SK-N-SH treated with all-trans-retinoic acid at 6 μM for 48 hours (cell line): ENCODE data around the gene APOH.

ENCODE experiments used
- CSDC2 ChIP-seq: fragments of 250-450 bp; sonication (Bioruptor Pico); IDR thresholded peaks from 2 replicates; pipeline ENCODE4 v1.5.0; 2020; ENCODE audit warnings: mild to moderate bottlenecking, moderate library complexity
- POU6F1 ChIP-seq: fragments of 250-450 bp; sonication (Bioruptor Pico); IDR thresholded peaks from 2 replicates; pipeline ENCODE4 v1.8.0; 2021; ENCODE audit warnings: low read depth, mild to moderate bottlenecking, moderate library complexity, borderline replicate concordance
- PPARA ChIP-seq: fragments of 250-450 bp; sonication (Bioruptor Pico); IDR thresholded peaks from 2 replicates; pipeline ENCODE4 v1.5.0; 2020; ENCODE audit warnings: mild to moderate bottlenecking, borderline replicate concordance
- RARB ChIP-seq: fragments of 250-450 bp; sonication (Bioruptor Pico); IDR thresholded peaks from 2 replicates; pipeline ENCODE4 v1.8.0; 2021; ENCODE audit warnings: mild to moderate bottlenecking, moderate library complexity
- ZFP3 ChIP-seq: fragments of 250-450 bp; sonication (Bioruptor Pico); IDR thresholded peaks from 2 replicates; pipeline ENCODE4 v1.5.0; 2020; ENCODE audit warnings: mild to moderate bottlenecking, moderate library complexity
- ZNF70 ChIP-seq: fragments of 450-650 bp; formaldehyde crosslinking; IDR thresholded peaks from 2 replicates; pipeline ENCODE4 v1.5.0; 2020; ENCODE audit warnings: mild to moderate bottlenecking, moderate library complexity
- TF ChIP-seq, protein P1 (sequence below): fragments of 250-450 bp; sonication (Bioruptor Pico); IDR thresholded peaks from 2 replicates; pipeline ENCODE4 v1.8.0; 2020; ENCODE audit warnings: mild to moderate bottlenecking, moderate library complexity, borderline replicate concordance

GRCh38 chr17:66240013-66240412 is 10.8 kb upstream of the APOH start:
- no peak for TF ChIP-seq PPARA (CRISPR knock-in tag)
- TF ChIP-seq ZFP3 (CRISPR knock-in tag), result no peak
- TF ChIP-seq, protein P1, sequence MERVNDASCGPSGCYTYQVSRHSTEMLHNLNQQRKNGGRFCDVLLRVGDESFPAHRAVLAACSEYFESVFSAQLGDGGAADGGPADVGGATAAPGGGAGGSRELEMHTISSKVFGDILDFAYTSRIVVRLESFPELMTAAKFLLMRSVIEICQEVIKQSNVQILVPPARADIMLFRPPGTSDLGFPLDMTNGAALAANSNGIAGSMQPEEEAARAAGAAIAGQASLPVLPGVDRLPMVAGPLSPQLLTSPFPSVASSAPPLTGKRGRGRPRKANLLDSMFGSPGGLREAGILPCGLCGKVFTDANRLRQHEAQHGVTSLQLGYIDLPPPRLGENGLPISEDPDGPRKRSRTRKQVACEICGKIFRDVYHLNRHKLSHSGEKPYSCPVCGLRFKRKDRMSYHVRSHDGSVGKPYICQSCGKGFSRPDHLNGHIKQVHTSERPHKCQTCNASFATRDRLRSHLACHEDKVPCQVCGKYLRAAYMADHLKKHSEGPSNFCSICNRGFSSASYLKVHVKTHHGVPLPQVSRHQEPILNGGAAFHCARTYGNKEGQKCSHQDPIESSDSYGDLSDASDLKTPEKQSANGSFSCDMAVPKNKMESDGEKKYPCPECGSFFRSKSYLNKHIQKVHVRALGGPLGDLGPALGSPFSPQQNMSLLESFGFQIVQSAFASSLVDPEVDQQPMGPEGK (CRISPR knock-in tag), result no peak
- no peak for TF ChIP-seq ZNF70 (CRISPR knock-in tag)
- no peak for TF ChIP-seq RARB (CRISPR knock-in tag)
- TF ChIP-seq POU6F1 (CRISPR knock-in tag), result no peak
- TF ChIP-seq CSDC2 (CRISPR knock-in tag), result no peak
